ENCODE measurements around the gene TNIK. TPM values are rescaled to one million over a fixed set of nuclear protein-coding genes. Genes with fewer than 3 reads are reported as not detected.
A peak's percentile ranks its signal among the peaks of the same experiment; 100 is the strongest.

TNIK gene
- total and polyA plus RNA-seq, 10 of the 15 experiments (the other 5 are each of a cell fraction or from before 2014, with no cell fraction given) = 13.9 to 74.3 (median 48.2) TPM

DNA sequence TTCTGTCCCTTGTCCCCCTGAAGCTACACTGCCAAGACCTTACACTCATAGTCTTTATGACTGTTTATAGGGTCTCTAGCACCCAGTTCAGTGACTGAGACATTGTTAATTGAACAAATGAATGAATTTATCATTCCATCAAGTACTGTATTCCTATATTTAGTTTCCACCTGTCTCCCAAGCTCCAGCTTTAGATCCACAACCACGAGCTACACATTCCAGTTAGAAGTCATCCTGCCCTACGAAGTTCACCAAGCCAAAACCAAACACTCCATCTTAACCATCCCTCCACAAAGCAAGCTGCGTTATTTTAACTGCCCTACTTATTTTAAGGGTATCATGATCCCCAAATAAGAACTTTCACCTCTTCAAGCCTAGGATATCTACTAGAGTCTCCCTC lies 31.3 kb downstream of the TNIK start (continued):
- TF ChIP-seq, protein P1, sequence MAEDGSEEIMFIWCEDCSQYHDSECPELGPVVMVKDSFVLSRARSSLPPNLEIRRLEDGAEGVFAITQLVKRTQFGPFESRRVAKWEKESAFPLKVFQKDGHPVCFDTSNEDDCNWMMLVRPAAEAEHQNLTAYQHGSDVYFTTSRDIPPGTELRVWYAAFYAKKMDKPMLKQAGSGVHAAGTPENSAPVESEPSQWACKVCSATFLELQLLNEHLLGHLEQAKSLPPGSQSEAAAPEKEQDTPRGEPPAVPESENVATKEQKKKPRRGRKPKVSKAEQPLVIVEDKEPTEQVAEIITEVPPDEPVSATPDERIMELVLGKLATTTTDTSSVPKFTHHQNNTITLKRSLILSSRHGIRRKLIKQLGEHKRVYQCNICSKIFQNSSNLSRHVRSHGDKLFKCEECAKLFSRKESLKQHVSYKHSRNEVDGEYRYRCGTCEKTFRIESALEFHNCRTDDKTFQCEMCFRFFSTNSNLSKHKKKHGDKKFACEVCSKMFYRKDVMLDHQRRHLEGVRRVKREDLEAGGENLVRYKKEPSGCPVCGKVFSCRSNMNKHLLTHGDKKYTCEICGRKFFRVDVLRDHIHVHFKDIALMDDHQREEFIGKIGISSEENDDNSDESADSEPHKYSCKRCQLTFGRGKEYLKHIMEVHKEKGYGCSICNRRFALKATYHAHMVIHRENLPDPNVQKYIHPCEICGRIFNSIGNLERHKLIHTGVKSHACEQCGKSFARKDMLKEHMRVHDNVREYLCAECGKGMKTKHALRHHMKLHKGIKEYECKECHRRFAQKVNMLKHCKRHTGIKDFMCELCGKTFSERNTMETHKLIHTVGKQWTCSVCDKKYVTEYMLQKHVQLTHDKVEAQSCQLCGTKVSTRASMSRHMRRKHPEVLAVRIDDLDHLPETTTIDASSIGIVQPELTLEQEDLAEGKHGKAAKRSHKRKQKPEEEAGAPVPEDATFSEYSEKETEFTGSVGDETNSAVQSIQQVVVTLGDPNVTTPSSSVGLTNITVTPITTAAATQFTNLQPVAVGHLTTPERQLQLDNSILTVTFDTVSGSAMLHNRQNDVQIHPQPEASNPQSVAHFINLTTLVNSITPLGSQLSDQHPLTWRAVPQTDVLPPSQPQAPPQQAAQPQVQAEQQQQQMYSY (CRISPR knock-in tag; IDR thresholded peaks at IDR 0.05) = no peak
- TF ChIP-seq IKZF2 (IDR thresholded peaks at IDR 0.05) (no peak), RELB (IDR thresholded peaks at IDR 0.05; ENCODE audit: low read depth) (no peak)

DNA sequence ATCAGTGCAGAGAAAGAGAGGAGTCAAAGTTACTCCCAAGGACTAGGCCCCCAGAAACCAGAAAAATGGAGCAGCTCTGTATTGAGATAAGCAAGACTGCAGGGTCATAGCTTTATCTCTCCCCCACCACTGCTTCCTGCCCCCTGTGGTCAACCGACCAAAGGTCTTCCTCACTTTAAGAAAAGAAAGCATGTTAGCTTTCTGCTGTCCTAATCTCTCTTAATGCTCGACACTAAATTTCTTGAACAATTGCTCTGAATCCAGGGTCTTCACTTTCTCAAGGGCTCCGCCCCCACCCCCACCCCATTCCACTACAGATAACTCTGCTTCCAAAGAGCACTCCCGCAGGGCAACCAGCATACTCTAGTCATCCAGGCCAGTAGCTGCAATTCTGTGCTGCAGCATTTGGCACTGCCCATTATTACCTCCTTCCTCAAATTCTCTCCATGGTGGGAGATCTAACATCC lies 31.9 kb downstream of the TNIK start:
- no peak overlapping the region for H2AFZ ChIP-seq (ENCODE audit: control insufficient read depth, low read depth, low read length)
- WGBS (ENCODE audit: insufficient coverage, insufficient replicate concordance, low lambda C conversion rate, missing lambda C conversion rate) = 86% methylated on average over 4 of the region's 4 CpGs
- RAD21 ChIA-PET (ENCODE audit: unreplicated experiment) = interaction anchor here (0.9 to 2.5 kb wide), 14 partner anchors 9 to 239 kb away, joined by 3 to 18 read pairs (median 4); no protein-coding TSS in a partner anchor
- no TSS peak for BruUV-seq (replicated peaks)
- POLR2A ChIA-PET = interaction anchor here (0.6 to 1.1 kb wide), 4 partner anchors 8 to 123 kb away, joined by 3 read pairs; no protein-coding TSS in a partner anchor
- peaks cover 0 to 4% of the 10 kb centered on the region in 2 experiments; a peak in 2 of 4 replicates for H3K36me3 ChIP-seq (ENCODE audit: control insufficient read depth in 2 of 2, insufficient read depth in 2 of 2, low read length in 1 of 2)
- SMC1A ChIA-PET (ENCODE audit: uncharacterized antibody, unreplicated experiment) = interaction anchor here (0.7 to 3.1 kb wide), 18 partner anchors 8 to 170 kb away, joined by 3 to 20 read pairs (median 4); no protein-coding TSS in a partner anchor
- ATAC-seq (peak; percentile 85), DNase-seq (ENCODE audit: low read depth, low spot score) (no peak), FAIRE-seq (no peak)
- no peaks in the 10 kb centered on the region for H3K27me3 ChIP-seq (replicated peaks in 1 of 2; ENCODE audit: control insufficient read depth in 2 of 2, insufficient read depth in 2 of 2, low read length in 1 of 2)
- peak overlapping the region; percentile 32; the same call in 1 of the 2 replicates for H3K27ac ChIP-seq (ENCODE audit: control insufficient read depth, insufficient read depth)
- no peak overlapping the region for H3K9ac ChIP-seq (ENCODE audit: control insufficient read depth, insufficient read depth, low read length)
- H3K4me1 ChIP-seq (ENCODE audit: control insufficient read depth, insufficient read depth, low read length) = peaks cover 8% of the 10 kb centered on the region; the same call in 1 of the 2 replicates
- H3K79me2 ChIP-seq (ENCODE audit: control insufficient read depth, insufficient read depth, low read length) = peaks cover 84% of the 10 kb centered on the region
- intact Hi-C loops (cut with micrococcal nuclease; ENCODE audit: unreplicated experiment) (no loop called here), in situ Hi-C loops (cut with MboI) (no loop called here)
- H3K4me2 ChIP-seq (ENCODE audit: control insufficient read depth, insufficient read depth) = 0 out of 2 replicates have a peak overlapping the region, but pooled peaks have one; percentile 13
- peaks cover 4% of the 10 kb centered on the region; the same call in 2 of the 3 replicates for H3K9me3 ChIP-seq (replicated peaks; ENCODE audit: control insufficient read depth, insufficient read depth, low read length)
- H4K20me1 ChIP-seq (ENCODE audit: control insufficient read depth, insufficient read depth) = no peaks in the 10 kb centered on the region
- H3K4me3 ChIP-seq = no peak overlapping the region
- CTCF ChIA-PET = interaction anchor here (0.6 to 1.8 kb wide), 10 partner anchors 9 to 240 kb away, joined by 3 to 11 read pairs (median 4); no protein-coding TSS in a partner anchor
- no peak for TF ChIP-seq ZZZ3 (IDR thresholded peaks at IDR 0.05; ENCODE audit: control insufficient read depth, insufficient read length, low read depth)
- no peak for TF ChIP-seq BRCA1 (IDR thresholded peaks at IDR 0.05; ENCODE audit: low read depth, low read length)
- TF ChIP-seq ZNF622 (IDR thresholded peaks at IDR 0.05) = no peak
- no peak for TF ChIP-seq TAF1 (IDR thresholded peaks at IDR 0.05; ENCODE audit: borderline replicate concordance, low read depth, low read length)
- TF ChIP-seq FOXK2 (IDR thresholded peaks at IDR 0.05) = no peak
- no peak for TF ChIP-seq RFX5 (IDR thresholded peaks at IDR 0.05; ENCODE audit: low read depth, low read length)
- no peak for TF ChIP-seq IRF4 (IDR thresholded peaks at IDR 0.05; ENCODE audit: low read depth, low read length)
- no peak for TF ChIP-seq ZNF24 (IDR thresholded peaks at IDR 0.05)
- TF ChIP-seq RUNX3 (IDR thresholded peaks at IDR 0.05; ENCODE audit: low read length) = peak; percentile 80
- TF ChIP-seq RCOR1 (conservative IDR thresholded peaks at IDR 0.05; ENCODE audit: low read depth, low read length) = no peak
- TF ChIP-seq, protein P2, sequence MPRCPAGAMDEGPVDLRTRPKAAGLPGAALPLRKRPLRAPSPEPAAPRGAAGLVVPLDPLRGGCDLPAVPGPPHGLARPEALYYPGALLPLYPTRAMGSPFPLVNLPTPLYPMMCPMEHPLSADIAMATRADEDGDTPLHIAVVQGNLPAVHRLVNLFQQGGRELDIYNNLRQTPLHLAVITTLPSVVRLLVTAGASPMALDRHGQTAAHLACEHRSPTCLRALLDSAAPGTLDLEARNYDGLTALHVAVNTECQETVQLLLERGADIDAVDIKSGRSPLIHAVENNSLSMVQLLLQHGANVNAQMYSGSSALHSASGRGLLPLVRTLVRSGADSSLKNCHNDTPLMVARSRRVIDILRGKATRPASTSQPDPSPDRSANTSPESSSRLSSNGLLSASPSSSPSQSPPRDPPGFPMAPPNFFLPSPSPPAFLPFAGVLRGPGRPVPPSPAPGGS (IDR thresholded peaks at IDR 0.05; ENCODE audit: borderline replicate concordance, insufficient read depth, low read depth, low read length, poor library complexity, severe bottlenecking) = no peak
- TF ChIP-seq KAT2A (conservative IDR thresholded peaks at IDR 0.05; ENCODE audit: control insufficient read depth, low read depth, low read length) = no peak
- TF ChIP-seq TCF3 (IDR thresholded peaks at IDR 0.05; ENCODE audit: borderline replicate concordance, insufficient read depth, low read depth, low read length) = no peak

Data from GM12878 (cell line).